Metanephros (tissue), 1 donor: Measurements from ENCODE around the gene EARS2. TPM values are rescaled to one million over a fixed set of nuclear protein-coding genes. Genes with fewer than 3 reads are reported as not detected.

Experiments
- total RNA-seq: library from RNA; depleted of rRNA; stranded (reverse); fragments of >200 nt; gene quantifications from one replicate; pipeline ENCODE4 v1.2.3, GENCODE V29; 2014

EARS2 gene
- 53.1 TPM for total RNA-seq

DNA sequence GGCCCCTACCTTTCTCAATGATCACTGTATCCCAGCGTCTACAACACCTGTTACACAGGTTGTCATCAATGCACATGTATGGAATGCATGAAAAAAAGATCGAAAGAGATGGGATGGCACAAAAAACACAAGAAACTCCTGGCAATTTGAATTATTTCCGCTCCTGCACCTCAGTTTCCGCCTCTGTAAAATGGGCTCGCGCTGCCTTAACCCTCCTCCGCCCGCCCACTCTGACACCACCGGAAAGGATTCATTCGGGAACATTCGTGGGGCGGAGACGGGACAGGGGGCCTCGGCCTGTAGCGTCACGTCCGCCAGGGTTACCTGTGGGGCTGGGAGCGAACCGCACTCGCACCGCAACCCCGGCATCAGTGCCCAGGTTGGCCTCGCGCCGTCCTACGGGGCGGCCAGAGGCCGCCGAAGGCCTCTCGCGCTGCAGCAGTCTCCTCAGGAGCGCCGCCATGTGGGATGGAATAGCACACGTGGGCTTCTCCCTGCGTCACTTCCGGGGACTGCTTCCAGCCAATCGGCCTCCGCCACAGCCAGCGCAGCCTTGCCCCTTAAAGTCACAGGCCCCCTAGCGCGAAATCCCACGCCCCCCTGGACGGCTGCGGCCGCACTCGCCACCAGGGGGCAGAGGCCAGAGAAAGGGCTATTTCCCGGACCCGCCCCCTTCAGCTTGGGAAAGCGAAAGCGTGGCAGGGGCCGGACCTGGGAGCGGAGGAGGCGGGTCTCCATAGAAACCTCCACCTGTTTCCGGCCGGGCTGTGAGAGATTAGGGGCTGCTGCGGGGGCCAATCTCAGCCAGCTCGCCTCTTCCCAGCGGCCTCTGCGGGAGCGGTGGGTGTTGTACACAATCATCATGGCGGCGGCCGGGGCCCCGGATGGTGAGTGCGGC lies at the start of gene EARS2, which contains the start of gene UBFD1:
Gene EARS2 (minus strand): TSS at position 470 of the 898 bp plus-strand sequence. CDS start 7 bp downstream, at position 463.
Gene UBFD1 (plus strand): TSS at position 847 of the 898 bp plus-strand sequence. CDS start 16 bp downstream, at position 863.

GRCh38 chr16:23595951-23596720 lies 39.0 kb upstream of the EARS2 start, which contains the start of gene NDUFAB1:
Gene NDUFAB1 (minus strand): TSS chr16:23596316. CDS start chr16:23596290, 26 bp downstream.

DNA sequence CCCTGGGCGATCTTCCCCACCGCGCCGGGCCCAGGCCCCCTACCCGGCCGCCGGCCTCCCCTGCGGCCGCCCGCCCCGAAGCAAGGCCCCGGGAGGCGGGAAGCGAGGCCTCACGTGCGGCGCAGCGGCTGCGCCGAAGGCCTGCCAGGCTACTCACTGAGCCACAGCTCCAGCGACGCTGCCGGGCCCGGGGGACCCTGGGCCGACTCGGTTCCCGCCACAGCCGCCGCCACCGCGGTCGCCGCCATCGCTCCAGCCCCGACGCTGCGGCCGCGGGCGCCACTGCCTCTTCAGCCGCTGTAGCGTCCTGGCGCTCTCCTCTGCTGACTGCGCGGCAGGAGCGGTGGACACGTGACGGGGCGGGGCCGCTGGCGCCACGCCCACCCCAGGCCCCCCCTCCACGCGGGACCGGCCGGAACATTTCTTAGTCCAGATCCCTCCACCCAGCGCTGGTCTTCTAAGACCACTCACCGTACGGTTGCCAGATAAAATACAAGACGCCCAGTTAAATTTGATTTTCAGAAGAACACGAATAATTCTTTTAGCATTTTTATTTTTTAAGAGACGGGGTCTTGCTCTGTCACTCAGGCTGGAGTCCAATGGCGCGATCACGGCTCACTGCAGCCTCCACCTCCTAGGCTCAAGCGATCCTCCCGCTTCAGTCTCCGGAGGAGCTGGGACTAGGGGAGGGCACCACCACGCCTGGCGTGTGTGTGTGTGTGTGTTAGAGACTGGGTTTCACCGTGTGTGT lies 46.8 kb downstream of the EARS2 start, which contains the start of gene GGA2:
Gene GGA2 (minus strand): TSS at position 331 of the 751 bp plus-strand sequence. CDS start 83 bp downstream, at position 248.

Other genes with a start within 250 kb of the EARS2 start
- gene COG7, start 104.2 kb downstream of the EARS2 start, total RNA-seq = 29.5 TPM
- gene GGA2, start 46.9 kb downstream of the EARS2 start, total RNA-seq = 60.0 TPM
- gene UBFD1, start 377 bp upstream of the EARS2 start, total RNA-seq = 139 TPM
- gene NDUFAB1, start 39.0 kb upstream of the EARS2 start, total RNA-seq = 132 TPM
- 7.9 TPM for gene PALB2, start 84.0 kb upstream of the EARS2 start, total RNA-seq
- 34.2 TPM for gene DCTN5, start 84.1 kb upstream of the EARS2 start, total RNA-seq
- 15.7 TPM for gene PLK1, start 121.5 kb upstream of the EARS2 start, total RNA-seq
- gene ERN2, start 155.9 kb upstream of the EARS2 start, total RNA-seq = 0.53 TPM
- 0.64 TPM for gene CHP2, start 197.7 kb upstream of the EARS2 start, total RNA-seq